ENCODE results near the gene NR6A1.

Gene NR6A1

DNA sequence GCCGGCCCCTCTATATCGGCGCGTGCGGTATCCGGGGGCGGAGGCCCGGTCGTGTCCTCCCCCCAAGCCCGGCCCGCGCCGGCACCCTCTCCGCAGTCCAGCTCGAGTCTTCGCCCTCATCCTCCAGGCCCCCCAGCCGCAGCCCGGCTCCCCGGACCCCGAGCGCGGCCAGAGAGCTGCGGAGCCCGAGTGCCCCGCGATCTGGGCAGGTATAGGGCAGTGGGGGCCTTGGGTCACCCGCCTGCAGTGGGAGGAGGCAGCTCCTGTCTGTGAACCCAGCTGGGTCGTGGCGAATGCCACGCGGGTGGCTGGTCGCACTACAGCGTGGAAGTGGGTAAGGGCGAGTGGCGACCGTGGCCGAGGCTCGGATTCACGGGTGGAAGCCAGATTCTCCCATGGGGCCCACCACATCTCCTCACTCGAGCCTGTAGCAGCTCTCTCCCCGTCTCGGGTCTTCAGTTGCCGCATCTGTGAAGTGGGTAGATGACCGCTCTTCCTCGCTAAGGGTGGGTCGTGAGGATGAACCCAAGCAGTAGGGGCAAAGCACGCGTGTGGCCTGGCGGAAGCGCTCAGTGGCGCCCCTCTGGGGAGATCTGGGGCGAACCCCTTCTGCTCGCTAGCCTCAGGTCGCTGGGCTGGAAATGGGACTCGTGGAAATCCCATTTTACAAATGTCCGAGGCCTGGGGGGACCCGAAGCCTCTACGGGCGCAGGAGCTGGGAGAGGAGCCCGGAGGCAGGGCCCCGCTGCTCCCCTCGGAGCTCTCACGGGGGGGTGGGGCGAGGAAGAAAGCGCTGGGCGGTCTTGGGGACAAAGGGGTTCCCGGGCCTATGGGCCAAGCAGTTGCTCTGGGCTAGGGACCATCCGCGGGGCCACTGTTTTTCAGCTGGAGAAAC lies 265.9 kb downstream of the NR6A1 start:
- no peak for TF ChIP-seq Cebpa-rat (IDR thresholded peaks at IDR 0.05)
- peaks cover 0 to 7% (median 2%) of the 10 kb centered on the region in 10 experiments; a peak in 6 of 20 replicates for H3K4me1 ChIP-seq
- no peak overlapping the region for H3K27ac ChIP-seq
- H3K9ac ChIP-seq = no peak overlapping the region
- H3K9me3 ChIP-seq (replicated peaks in 1 of 11) = 0 out of 22 replicates have a peak, but pooled peaks cover 0 to 5% (median 0%) of the 10 kb centered on the region in 11 experiments
- no peak overlapping the region for H3K4me3 ChIP-seq
- H4K20me1 ChIP-seq = peaks cover 0 to 49% (median 0%) of the 10 kb centered on the region in 11 experiments; a peak in 10 of 22 replicates
- H3K36me3 ChIP-seq = no peaks in the 10 kb centered on the region
- H3K27me3 ChIP-seq = peaks cover 60 to 74% (median 67%) of the 10 kb centered on the region in 11 experiments
- H3K4me2 ChIP-seq = no peak overlapping the region

DNA sequence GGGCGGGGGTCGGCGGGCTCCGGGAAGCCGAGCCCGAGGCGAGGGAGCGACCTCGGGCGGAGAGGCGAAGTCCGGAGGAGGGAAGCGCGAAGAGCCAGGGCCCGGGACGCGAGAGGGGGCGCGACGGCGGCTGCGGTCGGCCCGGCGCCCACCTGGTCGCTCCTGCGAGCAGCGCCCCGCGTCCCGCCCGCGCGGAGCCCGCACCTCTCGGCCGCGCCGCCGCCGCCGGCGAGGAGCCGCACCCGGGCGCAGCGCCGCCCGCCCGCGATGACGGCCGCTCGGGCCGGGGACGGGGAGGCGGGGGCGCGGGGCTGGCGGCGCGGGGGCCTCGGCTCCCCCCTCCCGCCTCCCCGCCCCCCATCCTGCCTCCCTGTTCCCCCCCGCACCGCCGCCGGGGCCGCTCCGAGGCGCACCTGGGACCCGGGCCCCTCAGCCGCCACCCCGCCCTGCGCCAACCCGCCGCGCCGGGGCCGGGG lies 266.5 kb downstream of the NR6A1 start:
- H3K9ac ChIP-seq = no peak overlapping the region
- no peak overlapping the region for H3K27ac ChIP-seq
- H3K4me1 ChIP-seq = peaks cover 0 to 7% (median 2%) of the 10 kb centered on the region in 10 experiments; a peak in 6 of 20 replicates
- H3K9me3 ChIP-seq (replicated peaks in 1 of 11) = 0 out of 22 replicates have a peak, but pooled peaks cover 0 to 5% (median 0%) of the 10 kb centered on the region in 11 experiments
- H3K36me3 ChIP-seq = no peaks in the 10 kb centered on the region
- peak overlapping the region in 5 of 10 experiments; percentile 19 to 53 (median 33); a peak in 7 of 20 replicates for H3K4me3 ChIP-seq
- peak overlapping the region; percentile 21 to 62 (median 36); a peak in 17 of 22 replicates for H3K4me2 ChIP-seq
- H3K27me3 ChIP-seq = peaks cover 60 to 76% (median 67%) of the 10 kb centered on the region in 11 experiments
- H4K20me1 ChIP-seq = peaks cover 0 to 53% (median 0%) of the 10 kb centered on the region in 11 experiments; a peak in 10 of 22 replicates
- no peak for TF ChIP-seq Cebpa-rat (IDR thresholded peaks at IDR 0.05)

DNA sequence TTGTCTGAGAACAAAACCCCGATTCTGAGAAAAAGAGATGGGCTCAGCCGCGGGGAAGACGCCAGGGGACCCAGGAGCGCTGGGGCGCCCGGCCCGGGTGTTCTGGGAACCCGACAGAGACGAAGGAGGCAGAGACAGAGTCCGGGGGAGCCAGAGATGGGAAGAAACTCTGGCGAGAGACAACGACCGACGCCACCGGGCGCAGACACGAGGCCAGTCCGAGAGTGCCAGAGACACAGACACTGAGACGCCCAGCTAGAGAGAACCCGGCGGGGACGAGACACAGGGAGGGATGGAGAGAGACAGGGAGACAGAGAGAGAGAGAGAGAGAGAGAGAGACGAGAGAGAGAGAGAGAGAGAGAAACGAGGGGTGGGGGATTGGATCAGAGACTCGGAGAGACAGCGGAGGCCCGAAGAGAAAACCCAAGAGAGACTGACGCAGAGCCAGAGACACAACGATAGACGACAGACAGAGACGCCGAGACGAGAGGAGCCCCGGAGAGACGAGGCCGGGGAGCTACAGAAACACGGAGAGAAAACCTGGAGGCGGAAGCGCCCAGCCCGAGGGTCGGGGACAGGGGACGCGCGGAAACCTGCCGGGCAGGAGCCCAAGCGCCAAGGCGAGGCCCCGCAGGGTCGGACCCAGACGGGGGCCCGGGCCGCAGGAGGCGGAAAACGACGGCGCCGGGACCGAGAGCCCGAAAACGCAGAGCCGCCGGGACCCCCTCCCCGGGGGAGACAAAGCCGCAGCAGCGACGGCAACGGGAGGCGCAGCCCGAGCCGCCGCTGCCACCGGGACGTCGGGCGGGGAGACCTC lies 267.2 kb downstream of the NR6A1 start:
- H3K36me3 ChIP-seq = no peaks in the 10 kb centered on the region
- H3K4me3 ChIP-seq = peak overlapping the region in 5 of 10 experiments; percentile 19 to 53 (median 33); a peak in 7 of 20 replicates
- H3K9ac ChIP-seq = no peak overlapping the region
- peaks cover 60 to 77% (median 67%) of the 10 kb centered on the region in 11 experiments for H3K27me3 ChIP-seq
- H3K9me3 ChIP-seq (replicated peaks in 1 of 11) = 0 out of 22 replicates have a peak, but pooled peaks cover 0 to 5% (median 0%) of the 10 kb centered on the region in 11 experiments
- peaks cover 0 to 53% (median 0%) of the 10 kb centered on the region in 11 experiments; a peak in 10 of 22 replicates for H4K20me1 ChIP-seq
- peak overlapping the region; percentile 21 to 62 (median 36); a peak in 17 of 22 replicates for H3K4me2 ChIP-seq
- no peak overlapping the region for H3K27ac ChIP-seq
- no peak for TF ChIP-seq Cebpa-rat (IDR thresholded peaks at IDR 0.05)
- peaks cover 0 to 7% (median 2%) of the 10 kb centered on the region in 10 experiments; a peak in 6 of 20 replicates for H3K4me1 ChIP-seq

DNA sequence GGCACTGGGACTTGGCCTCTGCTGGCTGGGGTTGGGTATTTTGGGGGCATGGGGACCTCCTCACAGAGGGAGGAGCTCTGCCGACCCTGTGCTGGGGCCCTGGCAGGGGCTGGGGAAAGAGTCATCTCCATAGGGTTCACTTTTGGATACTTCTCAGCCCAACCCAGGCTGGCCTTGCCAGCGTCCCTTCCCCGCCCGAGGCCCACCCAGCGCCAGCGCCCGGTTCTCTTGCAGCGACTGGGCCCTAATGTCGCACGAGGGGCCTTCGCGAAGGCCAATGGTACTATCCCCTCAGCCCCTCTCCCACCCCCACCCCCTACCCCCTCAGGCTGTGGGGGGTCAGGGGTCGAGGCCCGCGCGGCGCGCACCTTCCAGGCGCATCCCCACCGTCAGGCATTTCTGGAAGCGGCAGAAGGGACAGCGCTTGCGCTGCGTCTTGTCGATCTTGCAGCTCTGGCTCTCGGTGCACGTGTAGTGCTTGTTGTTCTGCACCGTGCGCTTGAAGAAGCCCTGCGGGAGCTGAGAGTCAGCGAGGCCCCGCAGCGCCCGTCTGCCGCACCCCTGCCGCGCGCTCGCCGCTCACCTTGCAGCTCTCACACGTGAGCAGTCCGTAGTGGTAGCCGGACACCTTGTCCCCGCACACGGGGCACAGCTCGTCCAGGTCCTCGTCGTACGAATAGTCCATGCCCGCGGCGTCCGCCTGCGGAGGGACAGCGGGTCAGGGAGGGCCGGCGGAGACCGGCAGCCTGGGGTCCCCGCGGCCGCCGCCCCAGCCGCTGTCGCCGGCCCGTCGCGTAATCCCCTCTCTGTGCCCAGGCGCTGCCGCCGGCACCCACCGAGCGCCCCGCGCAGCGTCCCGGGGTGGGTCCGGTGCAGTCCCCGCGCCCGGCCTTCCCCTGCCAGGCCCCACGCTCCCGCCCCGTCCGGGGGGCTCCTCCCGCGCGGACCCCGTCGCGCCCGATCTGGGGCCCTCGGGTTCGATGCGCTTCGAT lies 268.1 kb downstream of the NR6A1 start:
- Histone ChIP-seq H3K36me3 (no peaks in the 10 kb centered on the region), H3K27ac (no peak overlapping the region), H3K9ac (no peak overlapping the region), H3K4me2 (no peak overlapping the region), H3K9me3 (replicated peaks in 1 of 11) (0 out of 22 replicates have a peak, but pooled peaks cover 0 to 5% (median 0%) of the 10 kb centered on the region in 11 experiments), H3K27me3 (peaks cover 60 to 77% (median 67%) of the 10 kb centered on the region in 11 experiments), H3K4me1 (peaks cover 0 to 7% (median 2%) of the 10 kb centered on the region in 10 experiments; a peak in 6 of 20 replicates), H3K4me3 (no peak overlapping the region), H4K20me1 (peaks cover 0 to 53% (median 0%) of the 10 kb centered on the region in 11 experiments; a peak in 10 of 22 replicates)
- TF ChIP-seq Cebpa-rat (IDR thresholded peaks at IDR 0.05) = no peak

DNA sequence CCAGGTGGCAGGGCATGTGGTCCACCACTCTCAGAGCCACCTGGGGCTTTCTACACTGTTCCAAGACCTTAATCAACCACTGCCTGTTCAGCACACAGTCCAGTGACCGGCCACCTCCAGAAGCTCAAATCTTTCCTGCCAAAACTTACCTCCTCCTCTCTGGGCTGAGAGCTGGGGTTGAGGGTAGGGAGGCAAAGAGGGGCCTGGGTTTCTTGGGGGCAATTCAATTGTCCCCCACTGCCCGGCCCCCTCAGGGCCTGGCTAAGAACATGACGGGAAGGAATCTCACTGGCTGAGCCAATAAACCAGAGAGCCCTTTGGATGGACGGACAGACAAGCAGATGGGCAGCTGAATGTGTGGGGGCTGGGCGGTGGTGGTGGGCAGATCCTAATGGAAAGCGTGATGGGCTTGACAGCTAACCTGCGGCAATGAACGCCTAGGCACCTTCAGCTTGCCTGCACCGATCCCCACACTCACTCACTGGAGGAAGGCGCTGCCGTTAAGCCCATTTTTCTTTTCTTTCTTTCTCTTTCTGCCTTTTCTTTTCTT lies 269.3 kb downstream of the NR6A1 start:
- no peak overlapping the region for H3K27ac ChIP-seq
- H4K20me1 ChIP-seq = peaks cover 0 to 48% (median 0%) of the 10 kb centered on the region in 11 experiments; a peak in 10 of 22 replicates
- no peak overlapping the region for H3K4me3 ChIP-seq
- peaks cover 58 to 70% (median 63%) of the 10 kb centered on the region in 11 experiments for H3K27me3 ChIP-seq
- peaks cover 0 to 7% (median 3%) of the 10 kb centered on the region in 10 experiments; a peak in 7 of 20 replicates for H3K4me1 ChIP-seq
- H3K9ac ChIP-seq = no peak overlapping the region
- no peak for TF ChIP-seq Cebpa-rat (IDR thresholded peaks at IDR 0.05)
- H3K4me2 ChIP-seq = no peak overlapping the region
- H3K9me3 ChIP-seq (replicated peaks in 1 of 11) = 0 out of 22 replicates have a peak, but pooled peaks cover 0 to 5% (median 0%) of the 10 kb centered on the region in 11 experiments
- no peaks in the 10 kb centered on the region for H3K36me3 ChIP-seq

DNA sequence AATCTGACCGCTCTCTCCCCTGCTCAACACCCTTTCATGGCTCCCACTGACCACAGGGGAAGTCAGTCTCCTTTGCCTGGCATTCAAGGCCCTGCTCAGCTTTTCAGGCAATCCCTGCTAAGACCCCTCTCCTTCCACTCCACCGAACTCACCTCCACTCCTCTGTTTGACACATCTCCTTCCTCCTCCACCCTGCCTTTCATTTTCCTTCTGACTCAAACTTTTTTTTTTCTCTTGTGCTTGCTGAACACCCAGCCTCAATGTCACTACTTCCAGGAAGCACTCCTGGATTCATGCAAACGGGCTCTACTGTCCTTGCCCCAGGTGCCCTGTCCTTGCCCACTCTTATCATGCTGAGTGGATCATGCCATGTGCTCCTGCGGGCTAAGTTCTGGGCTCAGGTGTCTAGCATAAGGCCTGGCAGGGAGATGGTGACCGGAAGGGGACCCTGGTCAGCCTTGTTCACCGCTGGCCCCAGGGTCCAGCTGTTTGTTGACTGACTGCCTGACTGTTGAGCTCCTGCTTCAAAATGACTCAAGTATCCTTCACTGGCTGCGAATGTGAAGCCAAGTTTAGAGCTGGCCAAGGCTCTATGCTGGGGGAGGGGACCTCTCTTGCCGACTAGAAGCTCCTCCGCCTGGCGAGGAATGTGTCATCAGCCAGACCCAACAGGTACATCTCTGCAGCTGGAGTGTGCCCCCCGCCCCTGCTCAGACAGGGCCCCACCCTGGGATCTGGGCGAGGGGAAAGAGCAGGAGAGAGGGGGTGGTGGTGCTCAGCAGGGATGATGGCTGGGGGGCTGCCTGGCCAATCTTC lies 270.1 kb downstream of the NR6A1 start:
- H3K9ac ChIP-seq = no peak overlapping the region
- H3K27ac ChIP-seq = no peak overlapping the region
- peaks cover 0 to 39% (median 0%) of the 10 kb centered on the region in 11 experiments; a peak in 9 of 22 replicates for H4K20me1 ChIP-seq
- H3K27me3 ChIP-seq = peaks cover 50 to 61% (median 54%) of the 10 kb centered on the region in 11 experiments
- 0 out of 22 replicates have a peak, but pooled peaks cover 0 to 5% (median 0%) of the 10 kb centered on the region in 11 experiments for H3K9me3 ChIP-seq (replicated peaks in 1 of 11)
- peaks cover 6 to 15% (median 10%) of the 10 kb centered on the region in 10 experiments for H3K4me1 ChIP-seq
- H3K36me3 ChIP-seq = no peaks in the 10 kb centered on the region
- no peak for TF ChIP-seq Cebpa-rat (IDR thresholded peaks at IDR 0.05)
- H3K4me3 ChIP-seq = no peak overlapping the region
- no peak overlapping the region for H3K4me2 ChIP-seq
